Measurements from ENCODE around the gene DAPK1. TPM values are rescaled to one million over a fixed set of nuclear protein-coding genes. Genes with fewer than 3 reads are reported as not detected.

Gene DAPK1
- total and polyA plus RNA-seq, 12 donors: 5.4 to 44.6 (median 21.3) TPM

DNA sequence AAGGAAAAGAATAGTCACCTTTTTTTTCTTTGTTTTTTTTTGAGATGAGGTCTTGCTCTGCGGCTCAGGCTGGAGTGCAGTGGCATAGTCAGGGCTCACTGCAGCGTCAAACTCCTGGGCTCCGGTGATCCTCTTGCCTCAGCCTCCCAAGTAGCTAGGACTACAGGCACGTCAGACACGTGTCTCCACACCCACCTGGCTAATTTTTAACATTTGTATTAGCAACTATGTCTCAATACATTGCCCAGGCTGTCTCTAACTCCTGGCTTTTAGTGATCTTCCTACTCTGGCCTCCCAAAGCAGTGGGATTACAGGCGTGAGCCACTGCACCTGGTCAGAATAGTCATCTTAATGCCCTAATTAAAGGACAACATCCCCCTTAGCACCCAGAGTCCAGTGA is 173.8 kb downstream of the DAPK1 start:
- DNase-seq: no peak
- Histone ChIP-seq H3K9me3 (replicated peaks in 1 of 3) (no peaks in the 10 kb centered on the region), H3K27me3 (no peaks in the 10 kb centered on the region), H3K36me3 (replicated peaks in 1 of 2) (no peaks in the 10 kb centered on the region), H3K4me1 (replicated peaks in 1 of 2) (no peaks in the 10 kb centered on the region), H3K4me3 (no peak overlapping the region), H3K27ac (no peak overlapping the region)
- TF ChIP-seq POLR2A (IDR thresholded peaks at IDR 0.05): no peak
- TF ChIP-seq, protein P1, sequence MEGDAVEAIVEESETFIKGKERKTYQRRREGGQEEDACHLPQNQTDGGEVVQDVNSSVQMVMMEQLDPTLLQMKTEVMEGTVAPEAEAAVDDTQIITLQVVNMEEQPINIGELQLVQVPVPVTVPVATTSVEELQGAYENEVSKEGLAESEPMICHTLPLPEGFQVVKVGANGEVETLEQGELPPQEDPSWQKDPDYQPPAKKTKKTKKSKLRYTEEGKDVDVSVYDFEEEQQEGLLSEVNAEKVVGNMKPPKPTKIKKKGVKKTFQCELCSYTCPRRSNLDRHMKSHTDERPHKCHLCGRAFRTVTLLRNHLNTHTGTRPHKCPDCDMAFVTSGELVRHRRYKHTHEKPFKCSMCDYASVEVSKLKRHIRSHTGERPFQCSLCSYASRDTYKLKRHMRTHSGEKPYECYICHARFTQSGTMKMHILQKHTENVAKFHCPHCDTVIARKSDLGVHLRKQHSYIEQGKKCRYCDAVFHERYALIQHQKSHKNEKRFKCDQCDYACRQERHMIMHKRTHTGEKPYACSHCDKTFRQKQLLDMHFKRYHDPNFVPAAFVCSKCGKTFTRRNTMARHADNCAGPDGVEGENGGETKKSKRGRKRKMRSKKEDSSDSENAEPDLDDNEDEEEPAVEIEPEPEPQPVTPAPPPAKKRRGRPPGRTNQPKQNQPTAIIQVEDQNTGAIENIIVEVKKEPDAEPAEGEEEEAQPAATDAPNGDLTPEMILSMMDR (IDR thresholded peaks at IDR 0.05): no peak
- 78 to 83% (median 81%) methylated on average over 6 of the region's 6 CpGs for WGBS, 4 donors
- intact Hi-C loops (cut with DNase I): loop anchor here in 1 of 2 donors (5.0 kb wide), 1 partner anchor 334 kb away; no protein-coding TSS in a partner anchor

DNA sequence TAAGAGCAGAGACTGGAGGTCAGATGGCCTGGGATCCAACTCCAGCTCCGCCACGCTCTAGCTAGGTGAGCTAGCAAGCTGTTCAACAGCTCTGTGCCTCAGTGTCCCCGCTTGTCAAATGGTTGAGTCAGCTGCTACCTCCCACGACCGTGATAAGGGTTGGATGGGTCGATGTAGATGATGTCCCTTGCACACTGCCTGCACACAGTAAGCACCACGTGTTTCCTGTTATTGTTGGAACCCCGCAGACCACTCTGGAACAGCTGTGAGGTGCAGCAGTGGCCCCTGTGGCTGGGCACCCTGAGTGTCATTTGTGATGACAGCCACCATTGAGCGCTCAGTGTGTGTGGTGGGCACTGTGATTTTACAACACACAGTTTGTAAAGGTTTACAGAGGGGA is 174.3 kb downstream of the DAPK1 start:
- intact Hi-C loops (cut with DNase I): loop anchor here in 1 of 2 donors (5.0 kb wide), 1 partner anchor 335 kb away; no protein-coding TSS in a partner anchor
- TF ChIP-seq, protein P1 (IDR thresholded peaks at IDR 0.05): no peak
- 81 to 88% (median 82%) methylated on average over 6 to 9 of the region's 9 CpGs for WGBS, 4 donors
- Histone ChIP-seq H3K36me3 (replicated peaks in 1 of 2) (no peaks in the 10 kb centered on the region), H3K4me3 (no peak overlapping the region), H3K9me3 (replicated peaks in 1 of 3) (no peaks in the 10 kb centered on the region), H3K27ac (no peak overlapping the region), H3K27me3 (no peaks in the 10 kb centered on the region), H3K4me1 (replicated peaks in 1 of 2) (no peaks in the 10 kb centered on the region)
- DNase-seq: no peak

DNA sequence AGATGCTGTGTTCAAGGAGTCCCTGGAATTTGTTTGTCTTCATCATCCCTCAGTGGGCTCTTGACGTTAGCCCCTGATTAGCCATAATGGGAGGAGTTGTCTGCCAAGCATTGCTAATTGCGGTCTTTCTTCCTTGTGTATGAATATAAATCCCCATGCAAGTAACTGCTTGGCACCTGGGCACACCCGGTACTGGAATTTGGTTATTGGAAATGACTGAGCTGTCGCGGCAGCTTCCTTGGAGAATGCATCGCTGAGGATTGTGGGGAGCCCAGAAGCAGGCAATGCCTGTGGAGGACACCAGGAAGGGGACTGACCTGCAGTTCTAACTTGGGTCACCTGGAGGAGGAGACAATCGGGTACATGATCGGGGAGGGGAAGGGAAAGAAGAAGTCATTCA is 174.9 kb downstream of the DAPK1 start:
- intact Hi-C loops (cut with DNase I): loop anchor here in 1 of 2 donors (5.0 kb wide), 1 partner anchor 335 kb away; no protein-coding TSS in a partner anchor

DNA sequence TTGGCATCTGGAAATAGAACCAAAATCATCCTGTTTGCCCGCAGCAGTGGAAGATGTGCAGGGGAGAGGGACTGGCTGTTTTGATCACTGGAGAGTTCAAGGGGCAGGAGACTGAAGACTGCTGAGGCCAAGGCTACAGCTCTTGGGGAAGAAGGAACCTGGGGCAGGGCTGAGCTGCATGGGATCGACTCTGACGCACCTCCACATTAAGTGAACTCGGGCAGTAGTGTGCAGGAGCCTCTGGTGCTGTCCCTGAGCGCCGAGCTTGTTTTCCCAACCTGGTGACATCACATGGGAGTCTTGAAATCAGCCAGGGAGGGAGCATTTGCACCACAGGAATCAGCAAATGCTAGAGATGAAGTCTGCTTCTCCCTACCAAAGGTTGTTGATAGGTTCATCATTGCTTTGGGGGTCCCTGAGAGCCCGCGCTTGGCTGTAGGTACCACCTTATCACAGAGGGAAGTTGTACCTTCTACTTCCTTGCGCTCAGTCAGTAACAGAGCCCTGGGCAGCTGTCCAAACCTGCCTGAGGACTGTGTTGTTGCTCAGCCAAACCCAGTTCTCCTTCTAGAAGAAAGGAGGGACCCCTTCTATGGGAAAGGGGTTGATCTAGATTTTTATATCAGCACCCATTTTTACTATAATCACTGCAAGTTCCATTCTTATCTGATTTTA is 175.9 kb downstream of the DAPK1 start:
- WGBS, 4 donors: 87 to 90% (median 88%) methylated on average over 9 of the region's 9 CpGs
- no peaks in the 10 kb centered on the region for H3K27me3 ChIP-seq
- intact Hi-C loops (cut with DNase I): loop anchor here in 1 of 2 donors (5.0 kb wide), 1 partner anchor 336 kb away; no protein-coding TSS in a partner anchor
- no peak overlapping the region for H3K4me3 ChIP-seq
- no peaks in the 10 kb centered on the region for H3K36me3 ChIP-seq (replicated peaks in 1 of 2)
- H3K9me3 ChIP-seq (replicated peaks in 1 of 3): no peaks in the 10 kb centered on the region
- H3K27ac ChIP-seq: no peak overlapping the region
- H3K4me1 ChIP-seq (replicated peaks in 1 of 2): no peaks in the 10 kb centered on the region
- no peak for TF ChIP-seq POLR2A (IDR thresholded peaks at IDR 0.05)
- TF ChIP-seq, protein P1 (IDR thresholded peaks at IDR 0.05): no peak
- no peak for DNase-seq

More for the DNA sequence above, 174.9 kb downstream of the DAPK1 start:
- 78 to 93% (median 90%) methylated on average over 8 of the region's 8 CpGs for WGBS, 4 donors
- Histone ChIP-seq H3K36me3 (replicated peaks in 1 of 2) (no peaks in the 10 kb centered on the region), H3K27me3 (no peaks in the 10 kb centered on the region), H3K4me3 (no peak overlapping the region), H3K4me1 (replicated peaks in 1 of 2) (no peaks in the 10 kb centered on the region), H3K9me3 (replicated peaks in 1 of 3) (no peaks in the 10 kb centered on the region), H3K27ac (no peak overlapping the region)
- TF ChIP-seq, protein P1 (IDR thresholded peaks at IDR 0.05): no peak
- no peak for TF ChIP-seq POLR2A (IDR thresholded peaks at IDR 0.05)
- DNase-seq: no peak

Measured in adrenal gland (tissue), 12 donors.